PFSK-1 (cell line): Measurements from ENCODE around the gene BTBD9.

Experiments used
- POLR2AphosphoS5 ChIP-seq: IDR thresholded peaks from 2 replicates; pipeline ENCODE4 v1.6.1; 2012; ENCODE audit warnings: low read depth, mild to moderate bottlenecking, control low read depth, low read length, moderate library complexity
- REST ChIP-seq, 2 experiments: IDR thresholded peaks; 2 replicates each; pipeline versions ENCODE4 v1.6.1 to v1.8.0; 2011 to 2012; ENCODE audit warnings: low read depth in 2 of 2, low read length in 2 of 2, control low read depth in 1 of 2, inconsistent platforms in 1 of 2, mild to moderate bottlenecking in 1 of 2, moderate library complexity in 1 of 2; ENCODE audit not compliant: insufficient read depth in 1 of 2
- SIN3A ChIP-seq: IDR thresholded peaks from 2 replicates; pipeline ENCODE4 v1.6.1; 2012; ENCODE audit warnings: mild to moderate bottlenecking, low read length, moderate library complexity, borderline replicate concordance; ENCODE audit not compliant: insufficient read depth
- TAF1 ChIP-seq: IDR thresholded peaks from 2 replicates; pipeline ENCODE4 v1.6.1; 2012; ENCODE audit warnings: low read length, control low read depth, borderline replicate concordance; ENCODE audit not compliant: insufficient read depth

- TF ChIP-seq POLR2AphosphoS5, result no peak
- no peak for TF ChIP-seq SIN3A
- TF ChIP-seq REST (IDR thresholded peaks at IDR 0.05; ENCODE audit: insufficient read depth in 1 of 2, low read depth in 2 of 2, low read length in 2 of 2), result no peak
- TF ChIP-seq TAF1, result no peak
These were observed 35.0 kb downstream of the BTBD9 start for GRCh38 chr6:38604700-38605099.
